IPS DF 6.9 (cell line): ENCODE results near the gene TSKU.

Experiments
- DNase-seq: peaks from one replicate; pipeline ENCODE4 v3.0.0-alpha.2; 2013; ENCODE audit warnings: low read depth, low spot score
- H3K27ac ChIP-seq: one replicate; pipeline ENCODE4 v1.5.1; 2013; ENCODE audit warnings: low read length, control low read depth
- H3K27me3 ChIP-seq: 2 replicates; pipeline ENCODE4 v1.6.1; 2013; ENCODE audit warnings: mild to moderate bottlenecking, low read length; ENCODE audit not compliant: control insufficient read depth, insufficient read depth
- H3K36me3 ChIP-seq: 2 replicates; pipeline ENCODE4 v1.6.1; 2013; ENCODE audit warnings: low read length; ENCODE audit not compliant: control insufficient read depth, insufficient read depth
- H3K4me1 ChIP-seq: 2 replicates; pipeline ENCODE4 v1.6.1; 2013; ENCODE audit warnings: low read length; ENCODE audit not compliant: control insufficient read depth, insufficient read depth
- H3K4me3 ChIP-seq: 2 replicates; pipeline ENCODE4 v1.5.1; 2013; ENCODE audit warnings: mild to moderate bottlenecking, low read length
- H3K9me3 ChIP-seq: 2 replicates; pipeline ENCODE4 v1.6.1; 2013; ENCODE audit warnings: low read length, inconsistent platforms; ENCODE audit not compliant: control insufficient read depth, insufficient read depth
- WGBS: extraction: QIAGEN DNeasy Blood & Tissue Kit; methylation state at CpG from one replicate; pipeline ENCODE4 v1.1.7; 2013; ENCODE audit warnings: mixed read lengths, missing lambda C conversion rate; ENCODE audit not compliant: insufficient read length, insufficient coverage; 5-methylcytosine and 5-hydroxymethylcytosine counted together

TSKU gene

GRCh38 chr11:76742902-76743301, 40.3 kb upstream of the TSKU start:
- no peak overlapping the region for H3K4me3 ChIP-seq

DNA sequence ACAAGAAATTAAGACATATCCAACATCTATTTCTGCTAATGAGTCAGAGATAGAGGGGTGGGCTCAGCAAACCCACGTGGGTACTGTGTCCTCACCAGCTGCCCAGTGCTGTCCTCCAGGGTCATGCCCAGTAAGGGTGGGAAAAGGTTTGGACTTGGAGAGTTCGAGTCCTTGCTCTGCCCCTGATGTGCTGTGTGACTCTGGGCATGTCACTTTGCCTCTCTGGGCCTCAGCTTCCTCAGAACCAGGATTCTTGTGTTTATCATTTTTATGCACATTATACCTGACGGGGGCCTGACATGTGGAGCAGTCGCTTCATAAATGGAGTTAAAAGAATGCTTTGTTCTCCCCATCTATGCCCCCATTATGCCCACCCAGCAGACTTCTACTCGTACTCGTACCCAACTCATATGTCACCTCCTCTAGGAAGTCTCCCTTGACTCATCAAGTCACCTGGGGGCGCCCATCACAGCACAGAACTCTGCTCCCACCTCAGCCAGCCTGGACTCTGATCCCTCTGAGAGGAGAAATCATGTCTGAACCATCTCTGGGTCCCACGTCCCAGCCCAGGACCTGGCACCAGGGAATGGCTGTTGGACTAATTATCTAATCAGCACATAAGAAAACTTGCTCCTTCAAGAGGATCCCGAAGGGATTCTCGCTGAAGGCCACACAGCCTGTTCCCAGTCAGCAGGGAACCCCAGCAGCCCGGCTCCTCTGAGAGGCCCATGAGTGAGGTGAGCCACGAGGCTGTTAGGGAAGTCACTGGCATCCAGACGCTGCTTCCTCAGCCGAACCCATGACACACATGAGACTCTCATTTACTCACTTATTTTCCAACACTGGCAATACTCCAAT, 38.7 kb upstream of the TSKU start:
- no peak for DNase-seq
- Histone ChIP-seq H3K4me1 (no peaks in the 10 kb centered on the region; the same call in 1 of the 2 replicates), H3K9me3 (no peaks in the 10 kb centered on the region), H3K27ac (no peak overlapping the region), H3K27me3 (no peaks in the 10 kb centered on the region; the same call in 1 of the 2 replicates), H3K4me3 (no peak overlapping the region), H3K36me3 (no peaks in the 10 kb centered on the region)
- no CpG with 5 or more reads among the region's 14 CpGs for WGBS

More at GRCh38 chr11:76742902-76743301, 40.3 kb upstream of the TSKU start:
- Histone ChIP-seq H3K36me3 (no peaks in the 10 kb centered on the region), H3K9me3 (no peaks in the 10 kb centered on the region), H3K27me3 (no peaks in the 10 kb centered on the region; the same call in 1 of the 2 replicates), H3K27ac (no peak overlapping the region), H3K4me1 (no peaks in the 10 kb centered on the region; the same call in 1 of the 2 replicates)
- WGBS: no CpG with 5 or more reads among the region's 4 CpGs
- DNase-seq: no peak

- no peaks in the 10 kb centered on the region for H3K36me3 ChIP-seq
- no peaks in the 10 kb centered on the region for H3K9me3 ChIP-seq
- WGBS: no CpG with 5 or more reads among the region's 4 CpGs
- H3K27ac ChIP-seq: no peak overlapping the region
- H3K4me3 ChIP-seq: no peak overlapping the region
- H3K4me1 ChIP-seq: no peaks in the 10 kb centered on the region; the same call in 1 of the 2 replicates
- DNase-seq: no peak
- no peaks in the 10 kb centered on the region; the same call in 1 of the 2 replicates for H3K27me3 ChIP-seq
Observed at GRCh38 chr11:76745044-76745376, 38.1 kb upstream of the TSKU start.

- H3K27ac ChIP-seq: no peak overlapping the region
- no peaks in the 10 kb centered on the region; the same call in 1 of the 2 replicates for H3K27me3 ChIP-seq
- no peaks in the 10 kb centered on the region; the same call in 1 of the 2 replicates for H3K4me1 ChIP-seq
- no CpG with 5 or more reads among the region's 8 CpGs for WGBS
- no peaks in the 10 kb centered on the region for H3K36me3 ChIP-seq
- DNase-seq: no peak
- no peaks in the 10 kb centered on the region for H3K9me3 ChIP-seq
- no peak overlapping the region for H3K4me3 ChIP-seq
Observed at GRCh38 chr11:76745561-76746207, 37.5 kb upstream of the TSKU start.

DNA sequence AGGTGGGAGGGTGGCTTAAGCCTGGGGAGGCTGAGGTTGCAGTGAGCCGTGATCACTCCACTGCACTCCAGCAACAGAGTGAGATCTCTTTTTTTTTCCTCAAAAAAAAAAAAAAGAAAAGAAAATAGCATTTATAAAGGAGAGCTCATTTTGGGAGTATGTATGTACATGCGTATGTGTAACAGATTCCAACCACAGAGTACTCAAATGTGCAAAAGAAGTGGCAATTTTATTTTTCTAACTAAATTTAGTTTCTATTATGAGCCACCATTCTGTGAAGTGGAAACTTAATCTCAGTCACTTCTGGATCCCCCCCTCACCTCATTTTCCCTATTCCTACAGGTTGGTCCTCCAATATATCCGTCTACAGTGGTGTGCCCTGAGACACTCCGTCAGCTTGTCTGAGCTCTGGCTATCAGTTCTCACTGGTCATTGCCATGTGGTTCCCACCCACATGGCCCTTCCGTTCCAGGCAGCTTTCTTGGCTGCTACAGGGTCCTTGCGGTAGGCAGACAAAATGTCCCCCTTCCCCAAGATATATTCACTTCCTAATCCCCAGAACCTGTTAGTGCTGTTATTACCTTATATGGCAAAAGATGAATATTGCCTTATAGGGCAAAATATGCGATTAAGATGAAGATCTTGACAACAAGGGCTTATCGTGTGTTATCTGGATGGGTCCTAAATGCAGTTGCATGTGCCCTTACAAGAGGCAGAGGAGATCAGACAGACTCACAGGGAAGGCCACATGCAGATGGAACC, 35.8 kb upstream of the TSKU start:
- Histone ChIP-seq H3K27me3 (no peaks in the 10 kb centered on the region; the same call in 1 of the 2 replicates), H3K27ac (no peak overlapping the region), H3K4me3 (no peak overlapping the region), H3K4me1 (peaks cover 3% of the 10 kb centered on the region), H3K36me3 (no peaks in the 10 kb centered on the region), H3K9me3 (no peaks in the 10 kb centered on the region)
- no peak for DNase-seq
- no CpG with 5 or more reads among the region's 8 CpGs for WGBS

- H3K4me1 ChIP-seq: peaks cover 4% of the 10 kb centered on the region
- H3K4me3 ChIP-seq: no peak overlapping the region
- no peaks in the 10 kb centered on the region for H3K36me3 ChIP-seq
- WGBS: no CpG with 5 or more reads among the region's 13 CpGs
- no peak for DNase-seq
- no peak overlapping the region for H3K27ac ChIP-seq
- H3K9me3 ChIP-seq: no peaks in the 10 kb centered on the region
- H3K27me3 ChIP-seq: no peaks in the 10 kb centered on the region; the same call in 1 of the 2 replicates
Observed at GRCh38 chr11:76747915-76748860, 35.0 kb upstream of the TSKU start.

GRCh38 chr11:76748948-76749347, 34.2 kb upstream of the TSKU start:
- Histone ChIP-seq H3K27me3 (no peaks in the 10 kb centered on the region), H3K4me3 (no peak overlapping the region), H3K36me3 (no peaks in the 10 kb centered on the region), H3K9me3 (no peaks in the 10 kb centered on the region), H3K27ac (no peak overlapping the region), H3K4me1 (peaks cover 4% of the 10 kb centered on the region)
- no peak for DNase-seq
- 100% methylated on average over 1 of the region's 5 CpGs for WGBS

DNA sequence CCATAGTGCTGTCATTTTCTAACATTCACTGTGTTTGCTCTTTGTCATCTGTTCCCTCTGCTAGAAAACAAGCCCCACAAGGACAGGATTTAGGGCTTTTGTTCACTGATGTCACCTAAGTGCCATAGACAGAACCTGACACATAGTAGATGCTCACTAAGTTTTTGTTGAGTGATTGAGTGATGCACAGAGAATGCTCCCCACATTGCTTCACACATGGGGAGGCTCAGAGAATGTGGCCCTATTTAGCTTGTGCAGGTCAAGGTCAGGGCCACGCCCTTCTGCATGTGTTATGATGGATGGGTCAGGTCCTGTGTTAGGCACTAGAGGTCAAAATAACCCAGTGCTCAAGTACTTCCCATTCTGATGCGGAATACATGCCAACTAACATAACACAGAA, 33.1 kb upstream of the TSKU start:
- peaks cover 4% of the 10 kb centered on the region for H3K4me1 ChIP-seq
- H3K9me3 ChIP-seq: no peaks in the 10 kb centered on the region
- WGBS: no CpG with 5 or more reads among the region's 2 CpGs
- DNase-seq: no peak
- H3K4me3 ChIP-seq: no peak overlapping the region
- no peaks in the 10 kb centered on the region for H3K36me3 ChIP-seq
- no peaks in the 10 kb centered on the region for H3K27me3 ChIP-seq
- H3K27ac ChIP-seq: no peak overlapping the region

DNA sequence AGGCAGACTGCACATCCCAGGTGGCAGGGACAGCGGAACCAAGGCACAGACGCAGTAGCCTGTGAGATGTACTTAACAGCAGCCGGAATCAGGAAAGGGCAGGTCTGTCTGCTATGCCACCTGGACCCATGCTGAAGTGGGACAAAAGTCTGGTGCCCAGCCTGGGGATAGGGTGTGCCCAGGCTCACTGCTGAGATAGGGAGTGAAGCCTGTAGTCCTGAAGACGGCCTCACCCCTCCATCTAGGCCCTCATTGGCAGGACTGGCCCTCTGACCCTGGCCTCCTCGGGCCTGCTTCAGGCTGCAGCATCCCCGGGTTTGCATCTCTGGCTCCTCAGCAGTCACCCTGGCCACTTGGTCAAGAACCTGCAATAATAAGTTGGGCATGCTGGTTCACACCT, 32.4 kb upstream of the TSKU start:
- no peak for DNase-seq
- no peaks in the 10 kb centered on the region for H3K27me3 ChIP-seq
- H3K27ac ChIP-seq: no peak overlapping the region
- no peaks in the 10 kb centered on the region for H3K9me3 ChIP-seq
- H3K4me1 ChIP-seq: peaks cover 4% of the 10 kb centered on the region
- H3K4me3 ChIP-seq: no peak overlapping the region
- WGBS: no CpG with 5 or more reads among the region's 6 CpGs
- H3K36me3 ChIP-seq: no peaks in the 10 kb centered on the region
